Measurements from ENCODE around the gene HABP2. TPM values are rescaled to one million over a fixed set of nuclear protein-coding genes. Genes with fewer than 3 reads are reported as not detected.

The HABP2 gene
- polyA plus RNA-seq, 3 donors = not detected

DNA sequence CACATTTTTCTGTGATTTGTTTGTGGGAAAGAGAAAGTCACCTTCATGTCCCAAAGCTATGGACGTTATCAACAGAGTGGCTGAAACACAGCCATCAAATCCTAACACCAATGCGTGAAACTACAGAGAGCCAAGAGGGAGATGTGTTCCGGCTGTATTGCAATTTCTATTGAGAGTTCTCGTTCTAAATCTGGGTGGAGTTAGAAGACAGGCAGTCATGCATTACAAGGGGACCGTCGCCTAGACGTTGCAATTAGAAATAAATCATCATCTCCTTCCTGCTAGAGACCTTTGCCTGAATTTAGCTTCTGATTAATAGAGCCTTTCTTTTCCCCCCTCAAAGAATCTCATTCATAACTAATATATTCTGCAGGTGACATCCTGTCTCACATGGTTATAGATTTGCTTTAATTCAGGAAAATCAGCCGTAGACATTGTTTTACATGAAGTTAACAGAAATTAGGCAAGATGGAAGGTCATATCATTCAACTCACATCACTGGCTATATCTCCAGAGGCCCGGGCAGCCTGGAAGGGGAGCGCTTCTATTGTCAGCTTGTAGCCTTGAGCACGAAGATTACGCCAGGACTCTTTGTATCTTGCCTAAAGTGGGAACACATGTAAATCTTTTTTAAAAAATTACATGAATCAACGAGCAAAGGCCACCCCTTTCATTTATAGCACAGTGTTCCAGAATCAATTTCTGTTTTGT lies 52.6 kb downstream of the HABP2 start:
- Histone ChIP-seq H3K4me3 (replicated peaks in 1 of 3; ENCODE audit: low read depth in 2 of 3, low read length in 3 of 3) (no peak overlapping the region), H3K27ac (ENCODE audit: low read depth in 1 of 2, low read length in 2 of 2) (no peak overlapping the region), H2AFZ (ENCODE audit: insufficient read depth, low read depth, low read length, poor library complexity, severe bottlenecking) (no peak overlapping the region), H4K20me1 (ENCODE audit: insufficient read depth, low read length) (no peaks in the 10 kb centered on the region), H3K9me3 (replicated peaks in 1 of 2; ENCODE audit: control insufficient read depth in 1 of 2, insufficient read depth in 1 of 2, low read length in 2 of 2) (peaks cover 0 to 7% of the 10 kb centered on the region in 2 donors), H3K27me3 (ENCODE audit: control insufficient read depth in 2 of 2, insufficient read depth in 2 of 2, low read length in 2 of 2) (peaks cover 0 to 5% of the 10 kb centered on the region in 2 donors), H3K36me3 (replicated peaks in 1 of 2; ENCODE audit: control insufficient read depth in 1 of 2, insufficient read depth in 2 of 2, low read length in 2 of 2) (no peaks in the 10 kb centered on the region), H3K4me2 (replicated peaks; ENCODE audit: extremely low read depth, low read length, poor library complexity, severe bottlenecking) (no peak overlapping the region), H3K9ac (ENCODE audit: insufficient read depth, low read length, poor library complexity, severe bottlenecking) (no peak overlapping the region), H3K79me2 (ENCODE audit: insufficient read depth, low read length) (no peaks in the 10 kb centered on the region), H3K4me1 (ENCODE audit: control insufficient read depth in 1 of 2, insufficient read depth in 2 of 2, low read length in 2 of 2) (no peaks in the 10 kb centered on the region)
- intact Hi-C loops (cut with micrococcal nuclease) = no loop called here
- Mint-ChIP-seq H3K4me3 (no peak overlapping the region), H3K36me3 (no peaks in the 10 kb centered on the region), H3K4me1 (no peaks in the 10 kb centered on the region), H3K27me3 (ENCODE audit: low read depth in 3 of 3) (peaks cover 5 to 11% (median 8%) of the 10 kb centered on the region in 3 donors), H3K9me3 (peaks cover 0 to 7% (median 2%) of the 10 kb centered on the region in 7 donors), H3K27ac (no peak overlapping the region)
- TF ChIP-seq, protein P1, sequence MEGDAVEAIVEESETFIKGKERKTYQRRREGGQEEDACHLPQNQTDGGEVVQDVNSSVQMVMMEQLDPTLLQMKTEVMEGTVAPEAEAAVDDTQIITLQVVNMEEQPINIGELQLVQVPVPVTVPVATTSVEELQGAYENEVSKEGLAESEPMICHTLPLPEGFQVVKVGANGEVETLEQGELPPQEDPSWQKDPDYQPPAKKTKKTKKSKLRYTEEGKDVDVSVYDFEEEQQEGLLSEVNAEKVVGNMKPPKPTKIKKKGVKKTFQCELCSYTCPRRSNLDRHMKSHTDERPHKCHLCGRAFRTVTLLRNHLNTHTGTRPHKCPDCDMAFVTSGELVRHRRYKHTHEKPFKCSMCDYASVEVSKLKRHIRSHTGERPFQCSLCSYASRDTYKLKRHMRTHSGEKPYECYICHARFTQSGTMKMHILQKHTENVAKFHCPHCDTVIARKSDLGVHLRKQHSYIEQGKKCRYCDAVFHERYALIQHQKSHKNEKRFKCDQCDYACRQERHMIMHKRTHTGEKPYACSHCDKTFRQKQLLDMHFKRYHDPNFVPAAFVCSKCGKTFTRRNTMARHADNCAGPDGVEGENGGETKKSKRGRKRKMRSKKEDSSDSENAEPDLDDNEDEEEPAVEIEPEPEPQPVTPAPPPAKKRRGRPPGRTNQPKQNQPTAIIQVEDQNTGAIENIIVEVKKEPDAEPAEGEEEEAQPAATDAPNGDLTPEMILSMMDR (IDR thresholded peaks at IDR 0.05) = no peak
- no CpG with 5 or more reads among the region's 13 CpGs for WGBS (ENCODE audit: insufficient coverage)
- no peak for DNase-seq

DNA sequence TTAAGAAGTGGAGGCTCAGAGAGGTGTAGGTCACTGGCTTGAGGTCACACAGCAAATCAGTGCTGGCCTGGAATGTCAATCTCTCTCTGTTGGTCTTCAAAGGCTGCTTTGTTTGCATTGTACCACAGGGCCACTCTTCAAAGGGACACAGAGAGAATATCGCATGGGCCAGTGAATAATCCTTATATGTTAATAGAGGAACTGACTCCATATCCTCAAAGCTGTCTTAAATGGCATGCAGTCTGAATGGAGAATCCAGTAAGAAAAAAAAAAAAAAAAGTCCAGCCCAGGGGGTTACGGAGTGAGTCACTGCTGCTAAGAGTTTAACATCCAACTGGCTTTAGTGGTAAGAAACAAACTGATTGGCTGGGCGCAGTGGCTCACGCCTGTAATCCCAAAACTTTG lies 56.9 kb downstream of the HABP2 start:
- H3K9ac ChIP-seq (ENCODE audit: insufficient read depth, low read length, poor library complexity, severe bottlenecking) = no peak overlapping the region
- H3K4me1 Mint-ChIP-seq = no peaks in the 10 kb centered on the region
- no peaks in the 10 kb centered on the region for H3K36me3 Mint-ChIP-seq
- 100% methylated on average over 3 of the region's 4 CpGs for WGBS (ENCODE audit: insufficient coverage)
- H3K4me1 ChIP-seq (ENCODE audit: control insufficient read depth in 1 of 2, insufficient read depth in 2 of 2, low read length in 2 of 2) = no peaks in the 10 kb centered on the region
- DNase-seq = no peak
- intact Hi-C loops (cut with micrococcal nuclease) = no loop called here
- no peaks in the 10 kb centered on the region for H4K20me1 ChIP-seq (ENCODE audit: insufficient read depth, low read length)
- no peak overlapping the region for H3K27ac ChIP-seq (ENCODE audit: low read depth in 1 of 2, low read length in 2 of 2)
- peaks cover 0 to 5% of the 10 kb centered on the region in 2 donors for H3K27me3 ChIP-seq (ENCODE audit: control insufficient read depth in 2 of 2, insufficient read depth in 2 of 2, low read length in 2 of 2)
- H3K79me2 ChIP-seq (ENCODE audit: insufficient read depth, low read length) = no peaks in the 10 kb centered on the region
- H3K36me3 ChIP-seq (replicated peaks in 1 of 2; ENCODE audit: control insufficient read depth in 1 of 2, insufficient read depth in 2 of 2, low read length in 2 of 2) = no peaks in the 10 kb centered on the region
- no peak overlapping the region for H3K4me2 ChIP-seq (replicated peaks; ENCODE audit: extremely low read depth, low read length, poor library complexity, severe bottlenecking)
- peaks cover 11 to 13% (median 12%) of the 10 kb centered on the region in 3 donors for H3K27me3 Mint-ChIP-seq (ENCODE audit: low read depth in 3 of 3)
- no peaks in the 10 kb centered on the region for H3K9me3 ChIP-seq (replicated peaks in 1 of 2; ENCODE audit: control insufficient read depth in 1 of 2, insufficient read depth in 1 of 2, low read length in 2 of 2)
- H3K27ac Mint-ChIP-seq = no peak overlapping the region
- TF ChIP-seq, protein P1 (IDR thresholded peaks at IDR 0.05) = no peak
- no peak overlapping the region for H3K4me3 Mint-ChIP-seq
- no peak overlapping the region for H2AFZ ChIP-seq (ENCODE audit: insufficient read depth, low read depth, low read length, poor library complexity, severe bottlenecking)
- no peak overlapping the region for H3K4me3 ChIP-seq (replicated peaks in 1 of 3; ENCODE audit: low read depth in 2 of 3, low read length in 3 of 3)
- no peaks in the 10 kb centered on the region for H3K9me3 Mint-ChIP-seq

Data from CD14-positive monocyte (primary cell).